A549 (cell line): ENCODE data around the gene ITGAV. TPM values are rescaled to one million over a fixed set of nuclear protein-coding genes. Genes with fewer than 3 reads are reported as not detected.

Source experiments
- ATAC-seq, 2 experiments: fragments of 200-7000 bp in 1 of 2; fragments of >200 bp in 1 of 2; cut with Nextera tagmentation in 1 of 2; cut with Tn5 transposase in 1 of 2; 3 replicates each; pipeline versions ENCODE4 v1.8.0 to v1.9.1; 2018 to 2020; ENCODE audit warnings: mild to moderate bottlenecking in 1 of 2, moderate library complexity in 1 of 2
- CTCF ChIA-PET: fragments of 300-600 bp; sonication (Branson Sonifier 250); formaldehyde crosslinking; extraction: SDS; loops from one replicate; lab custom pipeline; 2021; ENCODE audit warnings: antibody characterized with exemption, inconsistent platforms; lab: Yijun Ruan, JAX
- POLR2A ChIA-PET: fragments of 350-600 bp; formaldehyde crosslinking; extraction: SDS; loops from one replicate; lab custom pipeline; 2021; ENCODE audit warnings: antibody characterized with exemption, inconsistent platforms; lab: Yijun Ruan, JAX
- DNase-seq, 2 experiments: peaks; one replicate each; pipeline versions ENCODE4 v3.0.0 to v3.0.0-alpha.2; 2011 to 2016; ENCODE audit warnings: low read depth in 1 of 2, low spot score in 1 of 2
- FAIRE-seq: peaks from 2 replicates; lab custom pipeline; 2011; peaks lifted over from hg19 to GRCh38; lab: Jason Lieb, UNC
- H3K27ac ChIP-seq, 2 experiments: fragments of >200 bp; sonication (Bioruptor Twin); formaldehyde crosslinking; 3 replicates each; pipeline ENCODE4 v1.5.1; 2016 to 2017
- H3K4me1 ChIP-seq: fragments of >200 bp; sonication (Bioruptor Twin); formaldehyde crosslinking; 3 replicates; pipeline ENCODE4 v1.6.1; 2016
- H3K4me2 ChIP-seq: fragments of >200 bp; sonication (Bioruptor Twin); formaldehyde crosslinking; 3 replicates; pipeline ENCODE4 v1.6.1; 2016
- H3K4me3 ChIP-seq: fragments of >200 bp; sonication (Bioruptor Twin); formaldehyde crosslinking; 3 replicates; pipeline ENCODE4 v1.5.1; 2016
- H3K9me3 ChIP-seq: fragments of >200 bp; sonication (Bioruptor Twin); formaldehyde crosslinking; 3 replicates; pipeline ENCODE4 v1.6.1; 2016
- CBX8 ChIP-seq: fragments of 200-600 bp; sonication (generic); IDR thresholded peaks from 2 replicates; pipeline ENCODE4 v1.6.1; 2016
- CHD2 ChIP-seq: fragments of 150-350 bp; IDR thresholded peaks from 2 replicates; pipeline ENCODE4 v1.6.1; 2014; ENCODE audit warnings: low read length; ENCODE audit not compliant: partially characterized antibody
- CHD4 ChIP-seq: fragments of 200-600 bp; sonication (generic); IDR thresholded peaks from 2 replicates; pipeline ENCODE4 v1.6.1; 2016; ENCODE audit warnings: antibody characterized with exemption, mild to moderate bottlenecking, borderline replicate concordance
- EHF ChIP-seq: fragments of 250-450 bp; sonication (Bioruptor Pico); IDR thresholded peaks from 2 replicates; pipeline ENCODE4 v1.5.0; 2020; ENCODE audit warnings: mild to moderate bottlenecking
- EHMT2 ChIP-seq: fragments of 200-600 bp; sonication (generic); IDR thresholded peaks from 2 replicates; pipeline ENCODE4 v1.6.1; 2016; ENCODE audit warnings: antibody characterized with exemption, low read depth, mild to moderate bottlenecking, moderate library complexity
- ESRRA ChIP-seq: fragments of 150-350 bp; IDR thresholded peaks from 2 replicates; pipeline ENCODE4 v1.6.1; 2014; ENCODE audit warnings: mild to moderate bottlenecking, low read length, borderline replicate concordance
- FOSB ChIP-seq: fragments of 250-450 bp; sonication (Bioruptor Pico); IDR thresholded peaks from 2 replicates; pipeline ENCODE4 v1.5.0; 2020; ENCODE audit warnings: mild to moderate bottlenecking, moderate library complexity
- FOSL2 ChIP-seq, 2 experiments: fragments of 450-650 bp in 1 of 2; fragments of >200 bp in 1 of 2; sonication (Bioruptor Twin) in 1 of 2; formaldehyde crosslinking; IDR thresholded peaks; 2 replicates each; pipeline versions ENCODE4 v1.5.0 to v1.6.1; 2016 to 2020; ENCODE audit warnings: mild to moderate bottlenecking in 1 of 2, moderate library complexity in 1 of 2
- FOXS1 ChIP-seq: fragments of 250-450 bp; sonication (Bioruptor Pico); IDR thresholded peaks from 2 replicates; pipeline ENCODE4 v1.5.0; 2020; ENCODE audit warnings: mild to moderate bottlenecking, moderate library complexity
- HOXA7 ChIP-seq: fragments of 250-450 bp; sonication (Bioruptor Pico); IDR thresholded peaks from 2 replicates; pipeline ENCODE4 v1.5.0; 2020; ENCODE audit warnings: mild to moderate bottlenecking, moderate library complexity
- HOXB5 ChIP-seq: fragments of 250-450 bp; sonication (Bioruptor Pico); IDR thresholded peaks from 2 replicates; pipeline ENCODE4 v1.5.0; 2020; ENCODE audit warnings: mild to moderate bottlenecking, moderate library complexity
- JUNB ChIP-seq: fragments of >200 bp; sonication (Bioruptor Twin); formaldehyde crosslinking; IDR thresholded peaks from 2 replicates; pipeline ENCODE4 v1.6.1; 2016
- KDM1A ChIP-seq: fragments of 200-600 bp; sonication (generic); IDR thresholded peaks from 2 replicates; pipeline ENCODE4 v1.6.1; 2016; ENCODE audit warnings: low read depth, mild to moderate bottlenecking
- KDM5A ChIP-seq: fragments of 200-600 bp; sonication (generic); IDR thresholded peaks from 2 replicates; pipeline ENCODE4 v1.6.1; 2016; ENCODE audit warnings: antibody characterized with exemption, mild to moderate bottlenecking
- MYC ChIP-seq: IDR thresholded peaks from 2 replicates; pipeline ENCODE4 v1.6.1; 2012; ENCODE audit warnings: mild to moderate bottlenecking, inconsistent platforms, low read length, improper control_type of control experiment, borderline replicate concordance
- NPAS2 ChIP-seq: fragments of 250-450 bp; sonication (Bioruptor Pico); IDR thresholded peaks from 2 replicates; pipeline ENCODE4 v1.8.0; 2022; ENCODE audit warnings: mild to moderate bottlenecking, moderate library complexity, borderline replicate concordance
- NR3C1 ChIP-seq: fragments of >200 bp; sonication (Bioruptor Twin); formaldehyde crosslinking; IDR thresholded peaks from 3 replicates; pipeline ENCODE4 v1.6.1; 2017
- PHF8 ChIP-seq: fragments of 200-600 bp; sonication (generic); IDR thresholded peaks from 2 replicates; pipeline ENCODE4 v1.6.1; 2016; ENCODE audit warnings: low read depth, mild to moderate bottlenecking, antibody characterized with exemption, moderate library complexity, borderline replicate concordance
- POLR2A ChIP-seq: IDR thresholded peaks from 2 replicates; pipeline ENCODE4 v1.6.1; 2012; ENCODE audit warnings: mild to moderate bottlenecking, low read length
- SMC3 ChIP-seq: fragments of >200 bp; sonication (Bioruptor Twin); formaldehyde crosslinking; IDR thresholded peaks from 3 replicates; pipeline ENCODE4 v1.6.1; 2018; ENCODE audit warnings: inconsistent platforms
- TP53 ChIP-seq: fragments of 250-450 bp; sonication (Bioruptor Pico); IDR thresholded peaks from 2 replicates; pipeline ENCODE4 v1.5.0; 2021; ENCODE audit warnings: mild to moderate bottlenecking, moderate library complexity
- ZC3H11A ChIP-seq: fragments of 450-650 bp; IDR thresholded peaks from 2 replicates; pipeline ENCODE4 v1.6.1; 2014; ENCODE audit warnings: antibody characterized with exemption, mild to moderate bottlenecking
- ZFP36 ChIP-seq: fragments of 450-650 bp; IDR thresholded peaks from 2 replicates; pipeline ENCODE4 v1.6.1; 2014; ENCODE audit warnings: borderline replicate concordance; ENCODE audit not compliant: partially characterized antibody
- ZNF302 ChIP-seq: fragments of 250-450 bp; sonication (Bioruptor Pico); IDR thresholded peaks from 2 replicates; pipeline ENCODE4 v1.9.0; 2021; ENCODE audit warnings: inconsistent platforms, mild to moderate bottlenecking, moderate library complexity
- ZSCAN20 ChIP-seq: fragments of 250-450 bp; sonication (Bioruptor Pico); IDR thresholded peaks from 2 replicates; pipeline ENCODE4 v1.8.0; 2022; ENCODE audit warnings: mild to moderate bottlenecking, moderate library complexity
- WGBS: methylation state at CpG from one replicate; pipeline ENCODE4 v1.1.6; 2017; ENCODE audit errors: missing lambda C conversion rate; 5-methylcytosine and 5-hydroxymethylcytosine counted together
- polyA plus RNA-seq, 4 experiments: library from polyadenylated mRNA; depleted of rRNA in 3 of 4; stranded (reverse); fragments of >200 nt; fragmentation: RNase III in 1 of 4; extraction: RNeasy Plus Mini Kit Qiagen cat#74134 plus additional on column Dnase treatment in 1 of 4; gene quantifications; 2 replicates in 3 of 4; 3 replicates in 1 of 4; pipeline ENCODE4 v1.2.3, GENCODE V29; 2011 to 2017
- TF ChIP-seq, protein P1 (sequence below): fragments of 250-450 bp; sonication (Bioruptor Pico); IDR thresholded peaks from 2 replicates; pipeline ENCODE4 v1.5.0; 2020; ENCODE audit warnings: low read depth, mild to moderate bottlenecking, moderate library complexity
- TF ChIP-seq, protein P2 (sequence below): IDR thresholded peaks from 2 replicates; pipeline ENCODE4 v1.6.1; 2012
- TF ChIP-seq, protein P3 (sequence below): fragments of 200-600 bp; sonication (generic); IDR thresholded peaks from 2 replicates; pipeline ENCODE4 v1.6.1; 2016; ENCODE audit warnings: antibody characterized with exemption, mild to moderate bottlenecking, moderate library complexity
- TF ChIP-seq, protein P4 (sequence below): IDR thresholded peaks from 2 replicates; pipeline ENCODE4 v1.6.1; 2012

Gene ITGAV
- polyA plus RNA-seq, 2 of the 4 experiments (the other 2 are of a cell fraction), result 93.3 to 148 TPM

DNA sequence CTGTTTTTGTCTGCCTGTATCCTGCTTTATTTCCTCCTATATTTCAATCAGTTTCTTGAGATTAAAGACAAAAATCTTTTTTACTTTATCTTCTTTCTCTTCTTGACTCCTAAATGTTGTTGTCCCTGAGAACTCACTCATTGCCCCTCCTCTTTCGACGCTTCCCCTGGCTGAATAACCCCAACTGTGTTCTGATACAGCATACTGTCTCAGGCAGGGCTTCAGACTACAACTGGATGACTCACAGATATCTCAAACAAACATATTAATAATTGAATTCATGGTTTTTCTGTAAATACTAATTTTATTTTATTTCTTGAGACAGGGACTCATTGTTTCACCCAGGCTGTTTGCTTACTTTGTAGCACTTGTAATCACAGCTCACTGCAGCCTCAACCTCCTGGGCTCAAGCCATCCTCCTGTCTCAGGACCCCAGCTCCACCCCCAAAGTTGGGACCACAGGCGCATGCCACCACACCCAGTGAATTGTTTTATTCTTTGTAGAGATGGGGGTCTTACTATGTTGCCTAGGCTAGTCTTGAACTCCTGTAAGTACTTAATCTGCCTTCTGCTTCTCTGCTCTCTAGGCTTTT, 9.4 kb downstream of the ITGAV start:
- no peak for FAIRE-seq
- WGBS, result 30% methylated on average over 3 of the region's 3 CpGs
- peak; percentile 71 to 75; a peak in 5 of 6 replicates for ATAC-seq
- Histone ChIP-seq H3K4me2 (peak overlapping the region; percentile 67), H3K4me1 (peaks cover 75% of the 10 kb centered on the region), H3K27ac (peak overlapping the region; percentile 46 to 53), H3K9me3 (no peaks in the 10 kb centered on the region), H3K4me3 (no peak overlapping the region)
- TF ChIP-seq FOSL2 (IDR thresholded peaks at IDR 0.05) (no peak), FOSL2 (CRISPR knock-in tag; IDR thresholded peaks at IDR 0.05) (peak; percentile 48; the same call in 1 of the 2 replicates), ZFP36 (no peak)
- CTCF ChIA-PET, result interaction anchor here (2.0 kb wide), 1 partner anchor 10 kb away, joined by 5 read pairs; the partner anchor contains the start of gene ITGAV
- POLR2A ChIA-PET, result interaction anchor here (2.5 kb wide), 1 partner anchor 9 kb away, joined by 14 read pairs; the partner anchor contains the start of gene ITGAV
- DNase-seq, result peak in 1 of 2 experiments; percentile 24

DNA sequence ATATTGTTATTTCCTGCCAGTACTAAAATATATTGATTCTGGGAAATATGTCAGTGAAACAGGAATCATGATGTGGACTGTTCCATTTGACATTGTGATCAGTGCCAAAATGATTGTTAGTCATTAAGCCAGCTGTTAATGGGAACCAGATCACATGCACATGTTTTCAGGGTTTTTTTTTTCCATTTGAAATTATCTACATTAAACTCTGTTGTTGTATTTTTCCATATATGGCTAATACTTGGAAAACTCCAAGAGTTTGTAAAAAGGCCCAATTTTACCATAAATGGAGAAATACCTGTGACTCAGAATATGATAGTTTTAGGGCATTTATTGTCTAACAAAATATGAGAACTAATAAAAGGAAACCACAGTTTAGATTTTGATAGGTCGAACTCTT, 13.4 kb downstream of the ITGAV start:
- FAIRE-seq (no peak), ATAC-seq (no peak), DNase-seq (no peak)
- peaks cover 36% of the 10 kb centered on the region for H3K4me1 ChIP-seq
- POLR2A ChIA-PET, result interaction anchor here (2.0 kb wide), 1 partner anchor 13 kb away, joined by 7 read pairs; the partner anchor contains the start of gene ITGAV
- 93% methylated on average over 1 of the region's 1 CpG for WGBS
- no peaks in the 10 kb centered on the region for H3K9me3 ChIP-seq
- H3K27ac ChIP-seq, result no peak overlapping the region
- no peak for TF ChIP-seq JUNB
- TF ChIP-seq CHD4, result no peak
- TF ChIP-seq KDM5A, result no peak
- TF ChIP-seq, protein P1, sequence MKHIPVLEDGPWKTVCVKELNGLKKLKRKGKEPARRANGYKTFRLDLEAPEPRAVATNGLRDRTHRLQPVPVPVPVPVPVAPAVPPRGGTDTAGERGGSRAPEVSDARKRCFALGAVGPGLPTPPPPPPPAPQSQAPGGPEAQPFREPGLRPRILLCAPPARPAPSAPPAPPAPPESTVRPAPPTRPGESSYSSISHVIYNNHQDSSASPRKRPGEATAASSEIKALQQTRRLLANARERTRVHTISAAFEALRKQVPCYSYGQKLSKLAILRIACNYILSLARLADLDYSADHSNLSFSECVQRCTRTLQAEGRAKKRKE, result no peak
- TF ChIP-seq FOXS1 (CRISPR knock-in tag), result no peak
- no peak for TF ChIP-seq ESRRA
- no peak for TF ChIP-seq CHD2
- no peak for TF ChIP-seq NPAS2 (CRISPR knock-in tag)
- TF ChIP-seq FOSB (CRISPR knock-in tag), result no peak
- no peak for TF ChIP-seq ZC3H11A
- TF ChIP-seq TP53 (CRISPR knock-in tag), result no peak
- CTCF ChIA-PET, result interaction anchor here (0.6 kb wide), 1 partner anchor 864 kb away, joined by 3 read pairs; no protein-coding TSS in a partner anchor
- no peak overlapping the region for H3K4me2 ChIP-seq
- H3K4me3 ChIP-seq, result no peak overlapping the region

DNA sequence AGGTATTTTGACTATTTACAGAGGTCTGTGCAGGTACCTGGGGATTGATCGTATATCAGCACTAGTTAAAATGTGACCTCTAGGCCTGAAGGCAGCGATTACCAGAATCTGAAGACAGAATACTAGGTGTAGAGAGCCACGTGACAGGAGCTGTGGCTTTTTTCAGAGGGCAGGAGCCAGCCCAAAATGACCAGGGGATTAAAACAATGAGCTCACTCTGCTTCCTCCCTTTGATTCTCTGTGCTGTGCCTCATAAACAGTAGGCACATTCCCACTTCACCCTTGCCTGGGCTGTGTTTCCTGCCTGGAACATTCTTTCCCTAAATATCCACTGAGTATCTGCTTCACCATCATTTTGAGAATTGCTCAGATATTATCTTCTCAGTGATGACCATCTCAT, 15.2 kb downstream of the ITGAV start:
- FAIRE-seq (no peak), DNase-seq (no peak), ATAC-seq (peak in 1 of 2 experiments; percentile 15; a peak in 2 of 6 replicates)
- Histone ChIP-seq H3K4me3 (no peak overlapping the region), H3K4me1 (peaks cover 18% of the 10 kb centered on the region), H3K9me3 (no peaks in the 10 kb centered on the region), H3K4me2 (no peak overlapping the region), H3K27ac (no peak overlapping the region)
- TF ChIP-seq POLR2A, result no peak
- TF ChIP-seq EHF, result no peak
- no peak for TF ChIP-seq NR3C1
- TF ChIP-seq KDM1A, result no peak
- no peak for TF ChIP-seq CBX8
- no peak for TF ChIP-seq ZNF302 (CRISPR knock-in tag)
- TF ChIP-seq, protein P2, sequence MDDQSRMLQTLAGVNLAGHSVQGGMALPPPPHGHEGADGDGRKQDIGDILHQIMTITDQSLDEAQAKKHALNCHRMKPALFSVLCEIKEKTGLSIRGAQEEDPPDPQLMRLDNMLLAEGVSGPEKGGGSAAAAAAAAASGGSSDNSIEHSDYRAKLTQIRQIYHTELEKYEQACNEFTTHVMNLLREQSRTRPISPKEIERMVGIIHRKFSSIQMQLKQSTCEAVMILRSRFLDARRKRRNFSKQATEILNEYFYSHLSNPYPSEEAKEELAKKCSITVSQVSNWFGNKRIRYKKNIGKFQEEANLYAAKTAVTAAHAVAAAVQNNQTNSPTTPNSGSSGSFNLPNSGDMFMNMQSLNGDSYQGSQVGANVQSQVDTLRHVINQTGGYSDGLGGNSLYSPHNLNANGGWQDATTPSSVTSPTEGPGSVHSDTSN, result no peak
- TF ChIP-seq, protein P3, sequence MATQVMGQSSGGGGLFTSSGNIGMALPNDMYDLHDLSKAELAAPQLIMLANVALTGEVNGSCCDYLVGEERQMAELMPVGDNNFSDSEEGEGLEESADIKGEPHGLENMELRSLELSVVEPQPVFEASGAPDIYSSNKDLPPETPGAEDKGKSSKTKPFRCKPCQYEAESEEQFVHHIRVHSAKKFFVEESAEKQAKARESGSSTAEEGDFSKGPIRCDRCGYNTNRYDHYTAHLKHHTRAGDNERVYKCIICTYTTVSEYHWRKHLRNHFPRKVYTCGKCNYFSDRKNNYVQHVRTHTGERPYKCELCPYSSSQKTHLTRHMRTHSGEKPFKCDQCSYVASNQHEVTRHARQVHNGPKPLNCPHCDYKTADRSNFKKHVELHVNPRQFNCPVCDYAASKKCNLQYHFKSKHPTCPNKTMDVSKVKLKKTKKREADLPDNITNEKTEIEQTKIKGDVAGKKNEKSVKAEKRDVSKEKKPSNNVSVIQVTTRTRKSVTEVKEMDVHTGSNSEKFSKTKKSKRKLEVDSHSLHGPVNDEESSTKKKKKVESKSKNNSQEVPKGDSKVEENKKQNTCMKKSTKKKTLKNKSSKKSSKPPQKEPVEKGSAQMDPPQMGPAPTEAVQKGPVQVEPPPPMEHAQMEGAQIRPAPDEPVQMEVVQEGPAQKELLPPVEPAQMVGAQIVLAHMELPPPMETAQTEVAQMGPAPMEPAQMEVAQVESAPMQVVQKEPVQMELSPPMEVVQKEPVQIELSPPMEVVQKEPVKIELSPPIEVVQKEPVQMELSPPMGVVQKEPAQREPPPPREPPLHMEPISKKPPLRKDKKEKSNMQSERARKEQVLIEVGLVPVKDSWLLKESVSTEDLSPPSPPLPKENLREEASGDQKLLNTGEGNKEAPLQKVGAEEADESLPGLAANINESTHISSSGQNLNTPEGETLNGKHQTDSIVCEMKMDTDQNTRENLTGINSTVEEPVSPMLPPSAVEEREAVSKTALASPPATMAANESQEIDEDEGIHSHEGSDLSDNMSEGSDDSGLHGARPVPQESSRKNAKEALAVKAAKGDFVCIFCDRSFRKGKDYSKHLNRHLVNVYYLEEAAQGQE, result no peak
- TF ChIP-seq ZSCAN20 (CRISPR knock-in tag), result no peak
- no peak for TF ChIP-seq SMC3
- no peak for TF ChIP-seq MYC
- TF ChIP-seq PHF8, result no peak
- TF ChIP-seq, protein P4, sequence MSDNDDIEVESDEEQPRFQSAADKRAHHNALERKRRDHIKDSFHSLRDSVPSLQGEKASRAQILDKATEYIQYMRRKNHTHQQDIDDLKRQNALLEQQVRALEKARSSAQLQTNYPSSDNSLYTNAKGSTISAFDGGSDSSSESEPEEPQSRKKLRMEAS, result no peak
- no peak for TF ChIP-seq EHMT2
- no peak for TF ChIP-seq CHD2
- TF ChIP-seq HOXB5 (CRISPR knock-in tag), result no peak
- TF ChIP-seq HOXA7 (CRISPR knock-in tag), result no peak
- TF ChIP-seq, all 56 proteins: peak for 0
- ChIA-PET CTCF (interaction anchor here (1.0 kb wide), 1 partner anchor 101 kb away, joined by 3 read pairs; no protein-coding TSS in a partner anchor), POLR2A (interaction anchor here (0.6 to 0.8 kb wide), 2 partner anchors 11 to 15 kb away, joined by 3 read pairs; partner anchors contain the start of gene ITGAV)
- WGBS, result 93% methylated on average over 3 of the region's 3 CpGs
